HUES6 (cell line): Measurements from ENCODE around the gene PCED1B.

ENCODE experiments used
- H3K27ac ChIP-seq: 2 replicates; pipeline ENCODE4 v1.7.0; 2013; ENCODE audit warnings: low read depth, mild to moderate bottlenecking, low read length, inconsistent platforms
- H3K27me3 ChIP-seq: 2 replicates; pipeline ENCODE4 v1.6.1; 2013; ENCODE audit warnings: low read length; ENCODE audit not compliant: control insufficient read depth, insufficient read depth
- H3K36me3 ChIP-seq: 2 replicates; pipeline ENCODE4 v1.6.1; 2013; ENCODE audit warnings: low read length; ENCODE audit not compliant: control insufficient read depth, insufficient read depth
- H3K4me1 ChIP-seq: 2 replicates; pipeline ENCODE4 v1.6.1; 2013; ENCODE audit warnings: low read length; ENCODE audit not compliant: control insufficient read depth, insufficient read depth
- H3K4me3 ChIP-seq: 2 replicates; pipeline ENCODE4 v1.5.1; 2013; ENCODE audit warnings: low read depth, low read length
- H3K9ac ChIP-seq: one replicate; pipeline ENCODE4 v1.6.1; 2013; ENCODE audit warnings: mild to moderate bottlenecking, low read length
- H3K9me3 ChIP-seq: 2 replicates; pipeline ENCODE4 v1.6.1; 2013; ENCODE audit warnings: low read depth, low read length; ENCODE audit not compliant: control insufficient read depth, insufficient read depth

The PCED1B gene

GRCh38 chr12:47079468-47079980, at the start of gene PCED1B, which contains the start of gene AMIGO2:
TSS of gene PCED1B (plus strand) at chr12:47079621. CDS start at chr12:47235064, 155,443 bp downstream.
TSS of gene AMIGO2 (minus strand) at chr12:47079959. CDS start at chr12:47079002, 957 bp downstream.
- Histone ChIP-seq H3K9me3 (no peaks in the 10 kb centered on the region), H3K27me3 (peaks cover 16% of the 10 kb centered on the region), H3K4me1 (peaks cover 36% of the 10 kb centered on the region), H3K36me3 (no peaks in the 10 kb centered on the region), H3K9ac (peak within 1 kb of the TSS; percentile 70), H3K4me3 (peak within 1 kb of the TSS; percentile 68), H3K27ac (peak within 1 kb of the TSS; percentile 15; the same call in 1 of the 2 replicates)

DNA sequence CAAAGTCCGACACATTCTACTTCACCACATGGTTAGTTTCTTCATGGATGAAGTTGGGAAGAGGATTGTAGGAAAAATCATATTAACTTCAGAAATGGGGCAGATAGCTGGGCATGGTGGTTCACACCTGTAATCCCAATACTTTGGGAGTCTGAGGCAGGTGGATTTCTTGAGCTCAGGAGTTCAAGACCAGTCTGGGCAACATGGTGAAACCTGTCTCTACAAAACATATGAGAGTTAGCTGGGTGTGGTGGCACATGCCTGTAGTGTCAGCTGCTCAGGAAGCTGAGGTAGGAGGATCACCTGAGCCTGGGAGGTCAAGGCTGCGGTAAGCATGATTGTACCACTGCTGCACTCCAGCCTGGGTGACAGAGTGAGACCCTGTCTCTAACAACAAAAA, 49.5 kb upstream of the PCED1B start:
- Histone ChIP-seq H3K9me3 (no peaks in the 10 kb centered on the region), H3K4me1 (peaks cover 23% of the 10 kb centered on the region; the same call in 1 of the 2 replicates), H3K27ac (no peak overlapping the region), H3K9ac (no peak overlapping the region), H3K27me3 (no peaks in the 10 kb centered on the region), H3K36me3 (no peaks in the 10 kb centered on the region), H3K4me3 (no peak overlapping the region)

GRCh38 chr12:47032644-47033043, 46.8 kb upstream of the PCED1B start:
- Histone ChIP-seq H3K9me3 (no peaks in the 10 kb centered on the region), H3K36me3 (no peaks in the 10 kb centered on the region), H3K9ac (no peak overlapping the region), H3K27ac (no peak overlapping the region), H3K4me1 (peaks cover 24% of the 10 kb centered on the region; the same call in 1 of the 2 replicates), H3K4me3 (no peak overlapping the region), H3K27me3 (no peaks in the 10 kb centered on the region)

- Histone ChIP-seq H3K9ac (no peak overlapping the region), H3K27ac (no peak overlapping the region), H3K36me3 (no peaks in the 10 kb centered on the region), H3K27me3 (no peaks in the 10 kb centered on the region), H3K9me3 (no peaks in the 10 kb centered on the region), H3K4me3 (no peak overlapping the region), H3K4me1 (peaks cover 24% of the 10 kb centered on the region; the same call in 1 of the 2 replicates)
Measured at GRCh38 chr12:47033081-47033480, 46.3 kb upstream of the PCED1B start.

DNA sequence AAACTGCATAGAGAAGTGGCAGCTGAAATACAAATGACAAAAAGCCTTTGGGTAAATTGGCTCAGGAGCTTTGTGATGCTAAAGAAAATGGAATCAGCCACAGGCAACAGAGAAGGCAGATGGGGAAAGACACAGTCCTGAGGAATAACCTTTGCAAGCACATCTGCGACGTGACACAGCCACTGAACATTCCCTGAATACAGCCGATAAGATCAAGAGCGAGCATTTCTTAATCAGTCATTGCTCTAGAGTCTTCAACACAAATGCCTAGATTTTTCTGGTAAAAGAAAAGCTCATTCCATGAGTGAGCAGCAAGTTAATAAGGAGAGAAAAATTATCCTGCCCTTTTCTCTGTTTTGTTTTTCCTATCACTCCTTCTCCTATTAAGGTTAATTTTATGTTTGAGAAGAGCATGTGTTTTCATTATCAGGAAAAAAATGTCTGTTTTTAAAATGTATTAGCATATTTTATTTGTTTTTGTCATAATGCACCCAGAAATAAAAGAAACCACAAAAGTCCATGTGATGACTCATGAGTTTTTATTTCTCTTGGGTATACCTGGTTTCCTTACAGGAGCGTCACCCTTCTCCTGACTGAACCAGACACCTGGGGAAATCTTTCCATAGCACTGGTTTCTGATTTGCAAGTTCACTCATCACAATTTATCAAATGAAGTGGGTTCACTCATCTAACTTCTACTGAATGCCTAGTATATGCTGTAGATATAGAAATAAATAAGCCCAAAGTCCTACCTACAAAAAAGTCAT, 45.4 kb upstream of the PCED1B start:
- Histone ChIP-seq H3K27ac (no peak overlapping the region), H3K9me3 (no peaks in the 10 kb centered on the region), H3K4me3 (no peak overlapping the region), H3K36me3 (no peaks in the 10 kb centered on the region), H3K4me1 (peaks cover 24% of the 10 kb centered on the region; the same call in 1 of the 2 replicates), H3K9ac (no peak overlapping the region), H3K27me3 (no peaks in the 10 kb centered on the region)

GRCh38 chr12:47034661-47035060, 44.8 kb upstream of the PCED1B start:
- Histone ChIP-seq H3K9me3 (no peaks in the 10 kb centered on the region), H3K4me3 (no peak overlapping the region), H3K9ac (no peak overlapping the region), H3K27me3 (no peaks in the 10 kb centered on the region), H3K4me1 (peaks cover 24% of the 10 kb centered on the region; the same call in 1 of the 2 replicates), H3K27ac (no peak overlapping the region), H3K36me3 (no peaks in the 10 kb centered on the region)

GRCh38 chr12:47035484-47035883, 43.9 kb upstream of the PCED1B start:
- no peak overlapping the region for H3K9ac ChIP-seq
- no peaks in the 10 kb centered on the region for H3K36me3 ChIP-seq
- peaks cover 24% of the 10 kb centered on the region; the same call in 1 of the 2 replicates for H3K4me1 ChIP-seq
- no peaks in the 10 kb centered on the region for H3K9me3 ChIP-seq
- H3K27me3 ChIP-seq: no peaks in the 10 kb centered on the region
- H3K4me3 ChIP-seq: no peak overlapping the region
- no peak overlapping the region for H3K27ac ChIP-seq

DNA sequence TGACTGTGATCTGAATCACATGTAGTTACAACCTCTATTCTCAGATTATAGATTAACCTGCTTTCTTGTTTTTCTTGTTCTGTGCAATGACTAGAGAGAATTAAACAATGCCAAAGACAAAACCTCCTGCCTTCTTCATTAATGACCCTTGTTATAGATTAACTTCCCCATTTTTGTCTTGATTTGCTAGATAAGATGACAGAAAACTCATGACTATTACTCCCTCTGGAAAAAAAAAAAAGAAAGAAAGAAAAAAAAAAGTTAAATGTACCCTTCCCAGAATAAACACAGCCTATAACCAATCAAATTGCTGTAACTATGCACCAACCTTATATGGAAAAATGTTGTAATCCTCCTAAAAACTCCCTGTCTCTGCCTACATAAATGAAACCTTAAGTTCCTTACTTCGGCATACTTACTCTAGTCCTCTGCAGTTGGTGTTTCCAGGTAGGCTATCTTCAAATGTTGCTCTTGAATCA, 41.1 kb upstream of the PCED1B start:
- no peaks in the 10 kb centered on the region for H3K9me3 ChIP-seq
- H3K27me3 ChIP-seq: no peaks in the 10 kb centered on the region
- no peaks in the 10 kb centered on the region for H3K36me3 ChIP-seq
- peaks cover 17% of the 10 kb centered on the region; the same call in 1 of the 2 replicates for H3K4me1 ChIP-seq
- no peak overlapping the region for H3K4me3 ChIP-seq
- H3K9ac ChIP-seq: no peak overlapping the region
- no peak overlapping the region for H3K27ac ChIP-seq

GRCh38 chr12:47039079-47039478, 40.3 kb upstream of the PCED1B start:
- Histone ChIP-seq H3K4me1 (peaks cover 9% of the 10 kb centered on the region; the same call in 1 of the 2 replicates), H3K9me3 (no peaks in the 10 kb centered on the region), H3K27ac (no peak overlapping the region), H3K9ac (no peak overlapping the region), H3K4me3 (no peak overlapping the region), H3K27me3 (no peaks in the 10 kb centered on the region), H3K36me3 (no peaks in the 10 kb centered on the region)

- no peak overlapping the region for H3K9ac ChIP-seq
- no peaks in the 10 kb centered on the region for H3K9me3 ChIP-seq
- no peaks in the 10 kb centered on the region for H3K36me3 ChIP-seq
- H3K27me3 ChIP-seq: no peaks in the 10 kb centered on the region
- no peak overlapping the region for H3K27ac ChIP-seq
- peaks cover 3% of the 10 kb centered on the region; the same call in 1 of the 2 replicates for H3K4me1 ChIP-seq
- no peak overlapping the region for H3K4me3 ChIP-seq
Measured at GRCh38 chr12:47039756-47040155, 39.7 kb upstream of the PCED1B start.

DNA sequence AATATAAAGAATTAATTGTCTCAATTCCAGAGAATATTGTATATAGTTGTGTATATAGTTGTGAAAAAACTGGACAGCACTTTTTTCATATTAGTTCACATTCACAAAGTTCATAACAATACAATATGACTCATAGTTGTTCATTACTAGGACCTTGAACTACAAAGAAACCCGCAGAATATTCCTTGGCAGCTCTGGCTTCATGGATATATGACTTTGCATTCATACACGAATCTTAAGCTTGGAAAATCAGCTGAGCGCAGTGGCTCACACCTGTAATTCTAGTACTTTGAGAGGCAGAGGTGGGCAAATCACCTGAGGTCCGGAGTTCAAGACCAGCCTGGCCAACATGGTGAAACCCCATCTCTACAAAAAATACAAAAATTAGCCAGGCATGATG, 38.1 kb upstream of the PCED1B start:
- no peaks in the 10 kb centered on the region for H3K4me1 ChIP-seq
- no peak overlapping the region for H3K9ac ChIP-seq
- H3K27ac ChIP-seq: no peak overlapping the region
- no peaks in the 10 kb centered on the region for H3K36me3 ChIP-seq
- no peaks in the 10 kb centered on the region for H3K27me3 ChIP-seq
- H3K4me3 ChIP-seq: no peak overlapping the region
- H3K9me3 ChIP-seq: no peaks in the 10 kb centered on the region
